Body of pancreas (tissue), 4 donors: ENCODE data around the gene C19orf47.

ENCODE experiments used
- CTCF ChIP-seq, 7 experiments: fragments of 450-650 bp in 4 of 7; fragments of 200-600 bp in 3 of 7; sonication (generic) in 3 of 7; IDR thresholded peaks; one replicate each; pipeline ENCODE4 v1.5.1; 2016 to 2019; ENCODE audit warnings: antibody characterized with exemption in 7 of 7
- POLR2A ChIP-seq, 3 donors: fragments of 450-650 bp; IDR thresholded peaks; one replicate each; pipeline ENCODE4 v1.6.1; 2016; ENCODE audit warnings: antibody characterized with exemption in 3 of 3, mild to moderate bottlenecking in 2 of 3

GRCh38 chr19:40377876-40378385 is 29.7 kb upstream of the C19orf47 start:
- TF ChIP-seq POLR2A (IDR thresholded peaks at IDR 0.05) (no peak), CTCF (IDR thresholded peaks at IDR 0.05) (no peak)
